Suppressor macrophage (primary cell): Measurements from ENCODE around the gene VWA3B.
"Not testable (repeated sequence)": the region's sequence is repeated elsewhere in the genome, so short reads cannot be mapped to it uniquely, and the experiment has no call there.

ENCODE experiments used
- DNase-seq, 4 experiments: peaks; one replicate each; pipeline ENCODE4 v3.0.0-alpha.2; 2020 to 2022

VWA3B gene

GRCh38 chr2:98254504-98255059 is 167.6 kb downstream of the VWA3B start:
- DNase-seq = no peak

DNA sequence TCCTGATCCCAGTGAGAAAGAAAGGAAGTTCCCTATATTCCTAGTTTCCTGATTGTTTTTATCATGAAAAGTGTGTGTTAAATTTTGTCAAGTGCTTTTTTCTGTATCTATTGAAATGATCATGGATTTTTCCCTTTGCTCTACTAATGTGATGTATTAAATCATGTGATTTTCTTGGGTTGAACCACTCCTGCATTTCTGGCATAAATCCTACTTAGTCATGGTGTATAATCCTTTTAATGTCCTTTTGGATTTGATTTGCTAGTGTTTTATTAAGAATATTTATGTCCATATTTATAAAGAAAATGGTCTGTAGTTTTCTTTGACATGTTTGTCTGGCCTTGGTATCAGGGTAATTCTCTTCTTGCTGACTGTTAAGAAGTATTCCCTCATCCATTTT is 171.9 kb downstream of the VWA3B start:
- no peak for DNase-seq

- no peak for DNase-seq
Measured at GRCh38 chr2:98263362-98263761, 176.4 kb downstream of the VWA3B start.

GRCh38 chr2:98268225-98268624 is 181.3 kb downstream of the VWA3B start:
- not testable (repeated sequence) for DNase-seq

- peak; percentile 64 to 81 (median 68) for DNase-seq
Measured at GRCh38 chr2:98269274-98269673, 182.3 kb downstream of the VWA3B start.

DNA sequence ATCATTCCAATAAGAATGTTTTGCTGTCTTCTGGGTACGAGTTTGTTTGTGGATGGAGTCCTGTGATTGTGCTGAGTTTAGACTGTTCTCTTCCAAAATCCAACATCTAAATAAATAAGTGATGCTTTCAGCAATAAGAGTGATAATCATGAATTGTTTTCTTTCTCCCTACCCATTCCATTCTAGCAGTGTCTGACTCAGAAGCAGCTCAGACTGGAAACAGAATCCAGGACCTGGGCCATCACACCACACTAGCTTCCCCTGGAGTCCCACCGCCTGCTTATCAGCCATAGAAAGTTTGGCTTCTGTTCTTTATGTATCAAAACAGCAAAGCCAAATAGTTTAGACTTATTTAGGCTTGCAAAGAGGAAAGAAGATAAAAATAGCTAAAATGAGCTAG is 182.9 kb downstream of the VWA3B start:
- DNase-seq = no peak

DNA sequence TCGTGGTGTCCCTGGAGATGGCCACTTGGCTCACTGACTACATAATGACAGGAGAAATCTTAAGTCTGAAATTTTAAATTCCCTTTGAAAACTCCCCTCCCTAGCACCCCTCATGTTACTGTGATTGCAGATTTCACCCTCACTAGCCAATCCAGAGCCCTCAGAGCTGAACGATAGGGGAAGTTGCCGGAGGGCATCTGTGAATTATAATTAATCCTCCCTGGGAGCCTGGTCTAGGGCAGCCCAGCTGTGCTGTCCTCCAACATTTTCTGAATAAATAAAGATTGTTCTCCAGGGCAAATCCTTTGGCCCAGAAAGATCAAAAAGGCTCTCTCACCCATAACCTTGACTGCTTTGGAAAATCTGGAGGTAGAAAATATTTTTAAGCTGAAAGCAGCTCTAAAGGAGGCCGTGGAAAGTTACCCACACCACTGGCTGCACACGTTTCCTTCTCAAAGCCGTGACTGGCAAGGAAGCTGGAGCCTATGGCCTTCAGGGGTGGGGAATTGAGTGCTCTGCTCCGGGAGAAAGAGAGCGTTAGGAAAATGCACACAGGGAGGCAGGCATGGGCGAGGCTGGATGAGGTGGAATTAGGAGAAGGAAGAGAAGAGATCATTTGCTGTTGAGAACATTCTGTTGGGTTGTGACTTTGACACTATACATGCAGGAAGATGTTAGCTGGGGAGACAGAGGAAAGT is 190.3 kb downstream of the VWA3B start:
- DNase-seq = no peak

- no peak for DNase-seq
Measured at GRCh38 chr2:98278074-98278473, 191.1 kb downstream of the VWA3B start.

DNA sequence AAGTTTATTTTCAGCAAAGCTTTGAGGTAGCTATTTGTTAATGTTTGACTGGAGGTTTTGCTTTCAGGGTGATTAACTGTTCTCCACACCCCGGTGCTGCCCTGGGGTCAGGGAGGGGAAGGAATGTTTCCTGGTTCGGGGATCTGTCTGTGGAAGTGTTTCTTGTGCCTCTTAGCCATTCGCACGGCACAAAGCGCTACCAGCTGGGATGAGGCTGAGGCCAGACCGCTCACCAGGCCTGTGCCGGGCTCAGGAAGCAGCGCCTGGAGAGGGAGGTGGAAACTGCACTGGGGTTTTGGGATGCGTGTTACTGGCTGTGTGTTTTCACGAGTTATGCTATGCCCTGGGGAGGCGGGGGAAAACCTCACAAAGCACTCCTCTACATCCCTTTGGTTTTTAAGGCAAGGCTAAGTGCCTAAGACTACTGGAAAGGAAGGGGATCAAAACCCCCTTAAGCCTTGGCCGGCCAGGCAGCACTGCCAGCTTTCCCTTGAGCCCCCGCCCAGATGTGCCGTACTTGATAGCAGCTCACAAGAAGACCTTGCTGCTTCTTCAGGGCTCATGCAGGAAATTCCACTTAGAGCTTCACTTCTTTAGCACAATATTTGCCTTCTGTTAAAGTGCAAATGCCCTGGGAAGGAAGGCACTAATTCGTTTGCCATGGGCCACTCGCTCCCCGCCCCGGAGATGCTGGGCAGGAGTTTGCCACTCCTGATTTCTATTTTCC is 193.6 kb downstream of the VWA3B start:
- DNase-seq = no peak

DNA sequence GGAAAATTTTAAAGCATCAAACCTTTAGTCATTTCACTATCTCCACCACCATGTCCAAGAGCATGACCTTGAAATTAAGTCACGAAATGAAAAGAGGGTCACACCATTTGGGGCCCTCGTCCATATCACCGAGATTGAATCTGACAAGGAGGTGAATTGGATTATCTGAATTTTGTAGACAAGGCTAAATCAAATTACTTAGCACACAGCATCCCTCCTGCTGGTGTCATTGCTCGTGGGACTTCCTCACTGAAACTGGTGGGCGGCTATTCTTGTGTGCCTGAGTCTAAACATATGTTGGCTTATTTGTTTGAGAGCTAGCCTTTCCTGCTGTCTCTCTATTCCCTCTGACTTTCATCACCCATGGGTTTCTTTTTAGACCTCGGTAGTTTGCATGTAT is 194.6 kb downstream of the VWA3B start:
- peak; percentile 19 to 49 (median 46) for DNase-seq

- DNase-seq = peak in 1 of 4 experiments; percentile 5
Measured at GRCh38 chr2:98282109-98282508, 195.1 kb downstream of the VWA3B start.

- no peak for DNase-seq
Measured at GRCh38 chr2:98293030-98293429, 206.1 kb downstream of the VWA3B start.

GRCh38 chr2:98293931-98294687 is 207.1 kb downstream of the VWA3B start:
- no peak for DNase-seq

- no peak for DNase-seq
Measured at GRCh38 chr2:98294711-98295110, 207.7 kb downstream of the VWA3B start.

DNA sequence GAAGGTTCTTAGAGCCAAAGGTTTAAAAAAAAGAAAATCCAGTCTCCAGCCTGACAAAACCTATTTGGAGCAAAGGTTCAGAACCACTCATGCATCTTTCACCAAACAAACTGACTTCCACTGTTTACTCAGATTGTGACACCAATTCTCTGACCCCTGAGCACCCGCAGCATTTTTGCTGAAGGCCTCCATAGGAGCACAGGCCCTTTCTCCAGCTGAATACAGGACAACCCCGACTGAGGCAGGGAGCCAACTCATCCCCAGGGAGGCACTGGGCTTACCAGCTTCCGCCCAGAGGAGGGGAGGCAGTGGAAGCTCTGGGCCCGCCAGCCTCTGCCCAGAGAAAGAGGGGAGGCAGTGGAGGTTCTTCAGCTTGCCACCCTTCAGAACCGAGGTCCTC is 208.3 kb downstream of the VWA3B start:
- DNase-seq = no peak

DNA sequence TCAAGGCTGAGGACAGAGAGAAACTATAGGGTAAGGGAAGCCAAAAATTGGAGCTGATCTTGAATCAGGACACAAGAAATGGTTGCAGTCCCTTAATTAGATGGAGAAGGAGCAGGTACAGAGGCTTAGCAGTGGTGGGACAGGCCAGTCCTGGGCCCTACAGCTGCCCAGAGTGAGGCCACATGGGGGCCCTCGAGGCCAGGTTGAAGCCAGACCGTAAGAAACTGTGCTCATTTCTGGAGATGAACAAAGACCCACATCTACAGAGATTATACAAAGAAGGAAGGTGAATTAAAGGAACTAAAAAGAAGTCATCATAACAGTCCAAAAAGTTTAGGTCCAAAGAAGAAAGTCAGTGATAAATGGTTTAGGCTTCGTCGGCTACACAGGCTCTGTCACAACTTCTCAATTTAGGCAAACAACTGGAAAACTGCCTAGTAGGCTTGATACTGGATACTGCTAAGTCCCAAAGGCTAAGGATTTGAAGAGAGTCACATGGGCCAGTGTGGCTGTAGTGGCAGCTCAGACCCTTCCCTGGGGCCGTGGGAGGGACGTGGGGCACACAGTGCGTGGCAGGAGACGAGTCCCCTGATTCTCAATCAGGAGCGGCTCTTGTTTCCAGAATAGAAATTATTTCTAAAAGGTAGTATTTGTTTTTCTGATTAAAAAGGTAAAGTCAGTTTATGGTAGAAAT is 208.9 kb downstream of the VWA3B start:
- DNase-seq = no peak

- DNase-seq = no peak
Measured at GRCh38 chr2:98296440-98296839, 209.5 kb downstream of the VWA3B start.

DNA sequence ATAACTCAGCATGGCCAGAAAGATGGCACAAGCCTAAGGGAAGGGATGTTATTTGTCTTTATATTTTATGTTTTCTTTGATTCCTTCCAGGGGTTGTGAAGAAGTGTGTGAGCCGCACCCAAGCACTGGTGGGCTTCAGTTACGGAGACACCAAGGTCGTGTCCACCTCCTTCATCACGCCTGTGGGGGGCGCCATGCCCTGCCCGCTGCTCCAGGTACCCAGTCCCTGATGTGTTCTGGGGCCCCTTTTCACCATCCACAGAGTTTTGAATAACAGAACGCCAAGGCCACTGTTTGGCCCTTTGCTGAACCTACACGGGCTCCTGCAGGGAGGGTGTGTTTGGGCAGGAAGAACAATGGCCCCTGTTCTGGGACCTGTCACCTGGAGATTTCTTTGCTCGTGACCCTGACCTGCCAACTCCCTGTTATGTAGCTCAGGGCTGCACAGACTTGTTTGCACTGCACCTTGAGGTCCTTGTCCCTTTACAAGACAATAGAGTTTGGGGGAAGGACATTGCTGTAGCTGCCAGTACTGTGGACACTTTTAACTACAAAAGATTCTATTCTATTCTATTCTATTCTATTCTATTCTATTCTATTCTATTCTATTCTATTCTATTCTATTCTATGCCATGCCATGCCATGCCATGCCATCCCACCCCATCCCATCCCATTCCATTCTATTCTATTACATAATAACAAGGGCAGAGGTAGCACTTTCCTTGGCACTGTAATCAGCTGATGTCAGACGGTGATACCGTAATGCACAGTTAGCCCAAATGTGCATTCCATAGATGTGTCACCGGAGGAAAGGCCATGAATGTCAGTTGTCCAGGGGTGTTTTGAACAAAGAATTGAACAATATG is 211.1 kb downstream of the VWA3B start:
- no peak for DNase-seq

DNA sequence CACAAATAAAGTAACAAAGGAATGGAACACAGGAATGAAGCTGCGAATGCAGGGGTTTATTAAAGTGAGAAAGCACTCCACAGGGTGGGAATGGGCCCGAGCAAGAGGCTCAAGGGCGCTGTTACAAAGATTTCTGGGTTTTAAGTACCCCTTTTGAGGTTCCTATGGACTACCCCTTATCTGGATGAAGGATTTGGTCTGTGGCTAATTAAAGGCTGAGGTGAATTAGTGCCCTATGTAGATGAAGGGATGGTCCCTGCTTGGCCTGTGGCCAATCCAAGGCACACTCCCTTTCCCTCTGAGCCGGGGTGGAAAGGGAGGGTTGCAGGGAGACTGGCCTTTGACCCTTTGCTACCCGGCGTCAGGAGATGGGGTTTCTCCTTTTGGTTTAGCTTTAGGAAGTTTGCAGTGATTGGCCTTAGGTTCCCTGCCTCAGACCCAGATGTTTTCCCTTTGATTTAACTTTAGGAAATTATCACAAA is 211.8 kb downstream of the VWA3B start:
- DNase-seq = no peak

GRCh38 chr2:98299211-98299905 is 212.4 kb downstream of the VWA3B start:
- DNase-seq = no peak
